Liver (tissue), 9 donors: ENCODE results near the gene TOMM7. TPM values are rescaled to one million over a fixed set of nuclear protein-coding genes. Genes with fewer than 3 reads are reported as not detected.

ENCODE experiments used
- DNase-seq: peaks from one replicate; pipeline ENCODE4 v3.0.0-alpha.2; 2017; ENCODE audit warnings: low spot score
- H3K27ac ChIP-seq, 2 donors: one replicate each; pipeline ENCODE4 v1.7.0; 2013; ENCODE audit warnings: inconsistent platforms in 2 of 2, low read length in 2 of 2, control low read depth in 1 of 2, low read depth in 1 of 2, mild to moderate bottlenecking in 1 of 2
- H3K27me3 ChIP-seq, 4 donors: one replicate each; pipeline versions ENCODE4 v1.6.1 to v1.7.0; 2013; ENCODE audit warnings: low read length in 3 of 4, inconsistent platforms in 1 of 4, mild to moderate bottlenecking in 1 of 4, moderate library complexity in 1 of 4; ENCODE audit not compliant: control insufficient read depth in 4 of 4, insufficient read depth in 4 of 4
- H3K36me3 ChIP-seq, 4 donors: one replicate each; pipeline versions ENCODE4 v1.6.1 to v1.7.0; 2013; ENCODE audit warnings: low read length in 3 of 4, mild to moderate bottlenecking in 3 of 4, low read depth in 1 of 4, moderate library complexity in 1 of 4; ENCODE audit not compliant: control insufficient read depth in 4 of 4, insufficient read depth in 3 of 4
- H3K4me1 ChIP-seq, 4 donors: one replicate each; pipeline versions ENCODE4 v1.6.1 to v1.7.0; 2013; ENCODE audit warnings: low read length in 3 of 4, mild to moderate bottlenecking in 3 of 4, moderate library complexity in 1 of 4; ENCODE audit not compliant: control insufficient read depth in 4 of 4, insufficient read depth in 4 of 4
- H3K4me3 ChIP-seq, 3 donors: one replicate each; pipeline versions ENCODE4 v1.6.1 to v1.7.0; 2013; ENCODE audit warnings: low read length in 3 of 3, control low read depth in 1 of 3, low read depth in 1 of 3, mild to moderate bottlenecking in 1 of 3
- H3K9ac ChIP-seq, 2 donors: one replicate each; pipeline ENCODE4 v1.7.0; 2013; ENCODE audit warnings: low read length in 2 of 2, mild to moderate bottlenecking in 2 of 2, moderate library complexity in 2 of 2, control low read depth in 1 of 2, low read depth in 1 of 2
- H3K9me3 ChIP-seq, 4 donors: one replicate each; pipeline versions ENCODE4 v1.6.1 to v1.7.0; 2013; ENCODE audit warnings: low read length in 3 of 4; ENCODE audit not compliant: control insufficient read depth in 4 of 4
- CTCF ChIP-seq: fragments of 150-350 bp; IDR thresholded peaks from 2 replicates; pipeline ENCODE4 v1.5.1; 2017; ENCODE audit warnings: improper control_type of control experiment, low read depth, low read length; ENCODE audit not compliant: missing input control
- FOXA1 ChIP-seq: IDR thresholded peaks from 2 replicates; pipeline ENCODE4 v1.6.1; 2016; ENCODE audit warnings: antibody characterized with exemption
- FOXA2 ChIP-seq: IDR thresholded peaks from 2 replicates; pipeline ENCODE4 v1.6.1; 2016; ENCODE audit warnings: antibody characterized with exemption
- GABPA ChIP-seq, 2 donors: IDR thresholded peaks in 1 of 2; conservative IDR thresholded peaks in 1 of 2; 2 replicates each; pipeline ENCODE4 v1.6.1; 2016; ENCODE audit warnings: antibody characterized with exemption in 2 of 2, mild to moderate bottlenecking in 1 of 2, moderate library complexity in 1 of 2
- HNF4A ChIP-seq, 2 donors: conservative IDR thresholded peaks; 2 replicates each; pipeline ENCODE4 v1.6.1; 2016; ENCODE audit warnings: antibody characterized with exemption in 2 of 2, mild to moderate bottlenecking in 2 of 2
- HNF4G ChIP-seq: IDR thresholded peaks from 2 replicates; pipeline ENCODE4 v1.6.1; 2016; ENCODE audit warnings: antibody characterized with exemption
- JUND ChIP-seq, 2 donors: IDR thresholded peaks; 2 replicates each; pipeline ENCODE4 v1.6.1; 2016; ENCODE audit warnings: antibody characterized with exemption in 2 of 2
- MAX ChIP-seq: IDR thresholded peaks from 2 replicates; pipeline ENCODE4 v1.6.1; 2016; ENCODE audit warnings: antibody characterized with exemption
- NR2F2 ChIP-seq: IDR thresholded peaks from 2 replicates; pipeline ENCODE4 v1.6.1; 2016; ENCODE audit warnings: antibody characterized with exemption
- RAD21 ChIP-seq, 2 donors: IDR thresholded peaks; 2 replicates each; pipeline ENCODE4 v1.6.1; 2016; ENCODE audit warnings: antibody characterized with exemption in 2 of 2, mild to moderate bottlenecking in 2 of 2
- REST ChIP-seq: IDR thresholded peaks from 2 replicates; pipeline ENCODE4 v1.6.1; 2016; ENCODE audit warnings: antibody characterized with exemption, mild to moderate bottlenecking
- RXRA ChIP-seq, 2 donors: IDR thresholded peaks; 2 replicates each; pipeline ENCODE4 v1.6.1; 2017 to 2018; ENCODE audit warnings: antibody characterized with exemption in 2 of 2, mild to moderate bottlenecking in 1 of 2
- TAF1 ChIP-seq: conservative IDR thresholded peaks from 2 replicates; pipeline ENCODE4 v1.6.1; 2016; ENCODE audit warnings: antibody characterized with exemption, mild to moderate bottlenecking
- YY1 ChIP-seq: IDR thresholded peaks from 2 replicates; pipeline ENCODE4 v1.6.1; 2016; ENCODE audit warnings: antibody characterized with exemption, mild to moderate bottlenecking
- ZBTB33 ChIP-seq: IDR thresholded peaks from 2 replicates; pipeline ENCODE4 v1.6.1; 2016; ENCODE audit warnings: antibody characterized with exemption
- WGBS: extraction: QIAGEN DNeasy Blood & Tissue Kit; methylation state at CpG from one replicate; pipeline ENCODE4 v1.1.7; 2013; 5-methylcytosine and 5-hydroxymethylcytosine counted together
- polyA plus RNA-seq, 2 donors: library from polyadenylated mRNA; stranded (reverse) in 1 of 2; unstranded in 1 of 2; fragments of 200-250 nt in 1 of 2; fragments of >200 nt in 1 of 2; fragmentation: Nextera tagmentation in 1 of 2; extraction: Ambion mirVana in 1 of 2; gene quantifications; one replicate each; pipeline versions ENCODE4 v1.2.1 to v1.2.3, GENCODE V29; 2013 to 2015
- total RNA-seq, 2 donors: library from RNA; depleted of rRNA; stranded (reverse); fragments of >200 nt; gene quantifications; one replicate each; pipeline ENCODE4 v1.2.3, GENCODE V29; 2014
- donor health status: healthy.
- donor health status: healthy.
- donor health status: healthy.
- donor health status: healthy.
- donor health status: healthy.

TOMM7 gene
- total and polyA plus RNA-seq, 4 donors: 39.2 to 271 (median 137) TPM

- no peak for DNase-seq
- Histone ChIP-seq H3K27ac (no peak overlapping the region), H3K9me3 (no peaks in the 10 kb centered on the region), H3K4me3 (no peak overlapping the region), H3K27me3 (no peaks in the 10 kb centered on the region), H3K36me3 (no peaks in the 10 kb centered on the region), H3K9ac (no peak overlapping the region), H3K4me1 (peaks cover 0 to 4% (median under 1%) of the 10 kb centered on the region in 4 donors)
- no peak for TF ChIP-seq HNF4G
- no peak for TF ChIP-seq JUND (IDR thresholded peaks at IDR 0.05)
- TF ChIP-seq HNF4A (conservative IDR thresholded peaks at IDR 0.05): no peak
- TF ChIP-seq NR2F2: no peak
- TF ChIP-seq TAF1: no peak
- TF ChIP-seq YY1: no peak
- TF ChIP-seq FOXA2: no peak
- no peak for TF ChIP-seq RXRA (IDR thresholded peaks at IDR 0.05)
- TF ChIP-seq RAD21 (IDR thresholded peaks at IDR 0.05): no peak
- TF ChIP-seq GABPA (IDR thresholded peaks at IDR 0.05 in 1 of 2, conservative IDR thresholded peaks at IDR 0.05 in 1 of 2): no peak
- TF ChIP-seq MAX: no peak
- no peak for TF ChIP-seq FOXA1
- TF ChIP-seq REST: no peak
- no peak for TF ChIP-seq ZBTB33
- TF ChIP-seq CTCF: no peak
- 92% methylated on average over 1 of the region's 1 CpG for WGBS
Measured at GRCh38 chr7:22849662-22850061, 27.0 kb upstream of the TOMM7 start.

GRCh38 chr7:22849172-22849571 lies 26.5 kb upstream of the TOMM7 start:
- 41% methylated on average over 2 of the region's 2 CpGs for WGBS
- no peaks in the 10 kb centered on the region for H3K27me3 ChIP-seq
- no peak overlapping the region for H3K27ac ChIP-seq
- no peak overlapping the region for H3K9ac ChIP-seq
- no peaks in the 10 kb centered on the region for H3K9me3 ChIP-seq
- DNase-seq: no peak
- H3K4me1 ChIP-seq: peaks cover 0 to 4% (median 0%) of the 10 kb centered on the region in 4 donors
- no peak for TF ChIP-seq YY1
- TF ChIP-seq GABPA (IDR thresholded peaks at IDR 0.05 in 1 of 2, conservative IDR thresholded peaks at IDR 0.05 in 1 of 2): no peak
- TF ChIP-seq TAF1: no peak
- H3K36me3 ChIP-seq: no peaks in the 10 kb centered on the region
- H3K4me3 ChIP-seq: no peak overlapping the region
